Stimulated activated CD8-positive, alpha-beta memory T cell treated with anti-CD3 and anti-CD28 coated beads, Interleukin-12 subunit alpha, Interleukin-12 subunit beta, amount 100 ng/mL, for 4 hours (primary cell): ENCODE measurements around the gene SPTB.

Source experiments
- DNase-seq: peaks from one replicate; pipeline ENCODE4 v3.0.0-alpha.2; 2020; ENCODE audit warnings: low read depth

Gene SPTB

DNA sequence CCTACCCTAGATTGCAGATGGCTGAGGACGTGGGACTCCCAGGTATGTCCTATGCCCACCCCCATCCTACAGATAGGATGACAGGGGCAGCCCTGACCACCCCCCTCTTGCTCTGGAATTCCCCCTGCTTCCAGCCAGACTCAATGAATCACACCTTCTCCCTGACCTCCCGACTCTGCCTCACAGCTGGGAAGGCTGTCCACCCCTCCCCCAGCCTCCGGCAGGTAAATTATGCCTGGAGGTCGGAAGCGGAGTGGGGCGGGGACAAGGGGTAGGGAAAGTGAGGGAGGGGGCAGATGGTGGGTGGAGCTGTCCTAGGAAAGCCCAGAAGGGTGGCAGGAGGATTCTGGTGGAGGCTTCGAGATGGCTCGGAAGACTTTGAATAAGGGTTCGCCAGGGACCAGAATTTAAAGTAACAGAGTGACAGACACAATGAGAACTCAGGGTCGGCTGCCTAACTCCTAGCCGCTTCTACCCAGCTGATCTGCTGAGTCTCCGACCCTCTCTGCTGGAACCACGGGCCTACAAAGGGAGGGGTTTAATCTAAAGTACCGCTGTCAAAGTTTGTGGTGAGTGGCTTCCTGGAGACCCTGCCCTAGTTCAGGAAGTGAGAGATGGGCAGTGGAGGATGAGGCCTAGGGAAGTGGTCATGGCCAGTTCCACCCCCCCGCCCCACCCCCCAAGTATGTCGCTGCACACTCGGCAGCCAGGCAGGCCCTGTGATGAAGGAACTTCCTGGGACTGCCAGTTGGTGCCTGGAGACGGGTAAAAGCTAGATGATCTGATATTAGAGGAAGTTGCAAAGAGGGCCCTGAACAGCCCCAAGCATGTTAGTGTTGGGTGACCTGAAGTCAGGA is 171.3 kb downstream of the SPTB start:
- no peak for DNase-seq

DNA sequence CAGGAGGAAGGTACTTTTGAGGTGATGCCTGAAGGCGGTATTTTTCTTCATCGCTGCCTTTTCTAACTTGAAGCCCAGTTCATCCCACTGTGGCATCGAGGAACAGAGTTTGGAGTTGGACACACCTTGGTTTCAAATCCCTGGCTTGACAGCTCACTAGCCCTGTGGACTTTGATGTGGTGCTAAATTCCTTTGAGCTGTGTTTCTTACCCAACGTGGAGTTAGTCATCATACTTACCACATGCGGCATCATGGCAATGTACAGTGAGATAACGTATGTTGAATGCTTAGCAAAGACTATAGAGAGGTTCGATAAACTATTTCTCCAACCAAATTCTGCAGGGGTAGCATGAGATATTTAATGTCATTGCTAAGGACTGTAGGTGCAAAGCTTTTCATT is 172.0 kb downstream of the SPTB start:
- DNase-seq = no peak

DNA sequence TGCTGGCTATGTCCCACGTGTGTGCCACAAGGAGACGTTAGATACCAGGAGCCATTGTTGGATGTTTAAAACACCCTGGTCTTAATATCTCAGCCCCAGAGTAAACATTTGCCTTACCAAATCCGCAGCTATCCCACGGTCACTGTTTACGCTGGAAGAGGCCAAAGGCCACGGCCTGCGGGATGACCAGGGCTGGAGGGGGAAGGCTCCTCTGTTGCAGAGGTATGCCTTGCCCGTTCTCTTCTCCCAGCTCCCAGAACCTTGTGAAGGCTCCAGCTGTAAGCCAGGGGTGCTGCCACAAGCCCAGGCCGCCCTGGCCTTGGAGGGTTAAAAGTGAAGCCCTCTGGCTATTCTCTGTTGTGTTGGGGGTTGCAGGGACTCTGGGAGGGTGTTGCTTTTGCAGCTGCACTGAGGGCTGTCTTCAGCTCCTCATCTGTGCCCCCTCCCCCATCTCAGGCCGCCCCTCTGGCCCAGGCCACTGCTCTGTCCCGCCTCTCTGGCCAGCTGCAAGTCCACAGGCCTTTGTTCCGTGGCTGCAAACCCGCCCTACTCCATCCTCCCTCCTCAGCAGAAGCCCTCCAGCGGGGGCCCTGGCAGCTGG is 173.0 kb downstream of the SPTB start:
- no peak for DNase-seq

DNA sequence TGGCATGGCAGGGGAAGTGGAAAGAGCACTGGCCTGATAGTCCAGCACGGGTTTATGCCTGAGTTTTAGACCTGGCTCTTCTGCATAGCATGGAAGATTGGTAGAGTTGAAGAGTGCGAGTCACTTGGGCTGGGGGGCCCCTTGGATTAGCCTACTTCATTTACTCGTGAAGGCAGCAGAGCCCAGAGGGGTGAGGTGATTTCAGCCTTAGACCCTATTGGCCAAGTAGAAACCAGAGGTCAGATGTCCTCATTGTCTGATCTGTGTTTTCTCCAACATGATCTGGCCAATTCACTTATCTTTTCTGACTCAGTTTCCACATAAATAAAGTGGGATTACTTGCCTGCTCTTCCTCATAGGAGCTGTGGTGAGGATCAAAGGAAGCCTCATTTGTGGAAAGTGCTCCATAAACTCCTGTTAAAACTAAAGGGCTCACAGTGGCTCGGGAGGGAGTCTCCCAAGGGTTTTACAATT is 173.6 kb downstream of the SPTB start:
- no peak for DNase-seq

DNA sequence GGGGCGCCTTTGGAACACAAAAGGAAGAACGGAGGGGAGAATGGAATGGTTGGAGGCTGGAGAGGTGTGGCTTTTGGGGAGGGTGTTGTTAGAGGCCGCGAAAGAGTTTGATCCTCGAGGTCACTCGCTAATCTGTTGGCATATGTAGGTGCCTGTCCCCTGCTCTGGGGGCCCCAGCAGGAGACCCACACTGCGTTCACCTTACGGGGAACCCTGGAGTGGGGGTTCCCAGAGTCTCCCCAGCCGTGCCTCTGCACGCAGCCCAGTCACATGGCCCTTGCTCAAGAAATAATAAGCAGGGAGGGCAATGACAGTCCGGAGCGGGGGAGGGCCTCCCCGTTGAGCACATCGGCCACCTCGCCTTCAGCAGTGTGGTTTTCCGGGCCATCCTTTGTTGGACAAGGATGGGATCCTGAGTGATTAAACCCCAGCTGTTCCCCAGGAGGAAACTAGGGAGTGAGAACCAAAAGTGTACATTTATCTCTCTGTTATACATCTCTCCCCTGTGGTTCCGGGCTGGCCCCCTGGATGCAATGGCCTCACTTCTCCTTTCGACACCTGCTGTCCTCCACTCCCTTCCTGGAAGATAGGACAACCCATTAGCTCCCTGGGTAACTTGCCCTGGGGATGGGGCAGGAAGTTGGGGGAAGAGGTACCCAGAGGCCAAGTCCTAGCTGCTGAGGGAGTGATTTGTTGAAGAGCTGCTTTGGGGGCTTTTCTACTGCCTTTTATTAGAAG is 174.2 kb downstream of the SPTB start:
- DNase-seq = no peak

DNA sequence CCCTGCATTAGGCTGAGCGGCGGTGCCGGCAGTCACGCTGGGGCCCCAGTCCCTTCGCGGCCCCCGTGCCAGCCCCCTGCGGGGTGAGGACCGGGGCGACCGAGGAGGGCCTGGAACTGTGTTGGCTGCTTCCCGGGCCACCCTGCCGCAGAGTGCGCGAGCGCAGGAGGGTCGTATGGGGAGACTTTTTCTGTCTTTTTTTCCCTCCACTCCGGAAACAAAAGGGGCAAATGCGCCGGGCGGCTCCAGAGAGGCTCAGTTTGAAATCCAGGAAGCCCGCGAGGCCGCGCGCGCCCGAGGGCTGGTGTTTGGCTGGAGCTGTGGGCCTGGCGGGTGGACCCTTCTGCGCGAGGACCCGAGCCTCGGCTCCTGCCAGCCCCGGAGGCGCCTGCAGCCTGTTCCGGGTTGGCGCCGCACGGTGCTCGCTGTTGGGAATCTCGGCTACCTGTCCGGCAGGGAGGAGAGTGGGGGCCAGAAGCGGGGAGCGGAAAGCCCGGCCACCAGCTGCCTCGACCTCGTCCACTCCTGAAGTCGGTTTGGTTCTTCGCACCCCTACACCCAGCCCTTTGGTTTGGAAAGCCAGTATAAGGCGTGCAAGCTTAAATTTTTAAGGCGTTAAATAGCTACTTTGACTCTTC is 174.8 kb downstream of the SPTB start:
- DNase-seq = no peak

DNA sequence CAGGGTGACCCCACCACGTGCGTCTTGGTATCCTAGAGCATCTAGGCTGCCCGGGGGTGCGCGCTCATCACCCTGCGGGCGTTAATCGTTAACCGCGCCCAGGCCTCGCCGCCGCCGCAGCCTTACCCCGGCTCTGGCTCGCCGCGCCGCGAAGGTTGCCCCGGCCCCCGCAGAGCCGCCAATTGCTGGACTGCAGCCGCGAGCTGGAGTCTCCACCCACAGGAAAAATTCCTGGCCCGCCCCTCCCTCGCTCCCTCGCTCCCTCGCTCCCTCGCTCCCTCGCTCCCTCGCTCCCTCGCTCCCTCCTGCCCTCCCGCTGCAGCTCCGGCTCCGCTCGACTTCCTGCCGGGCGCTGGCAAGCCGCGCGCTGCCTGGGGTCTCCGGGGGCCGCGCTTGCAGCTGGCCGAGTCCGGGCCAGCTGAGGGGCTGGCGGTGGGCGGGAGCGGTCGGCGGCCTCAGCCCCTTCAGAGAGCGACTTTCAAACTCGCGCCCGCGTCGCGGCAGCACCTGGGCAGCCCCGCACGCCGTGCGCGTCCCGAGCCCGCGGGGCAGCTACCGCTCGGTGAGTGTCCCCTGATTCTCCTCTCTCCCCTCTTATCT is 175.5 kb downstream of the SPTB start, which contains the start of gene PLEKHG3:
Gene PLEKHG3, plus strand, starts transcription at position 282 of the 600 bp plus-strand sequence. CDS start 23,208 bp downstream, outside the sequence.
- DNase-seq = no peak

DNA sequence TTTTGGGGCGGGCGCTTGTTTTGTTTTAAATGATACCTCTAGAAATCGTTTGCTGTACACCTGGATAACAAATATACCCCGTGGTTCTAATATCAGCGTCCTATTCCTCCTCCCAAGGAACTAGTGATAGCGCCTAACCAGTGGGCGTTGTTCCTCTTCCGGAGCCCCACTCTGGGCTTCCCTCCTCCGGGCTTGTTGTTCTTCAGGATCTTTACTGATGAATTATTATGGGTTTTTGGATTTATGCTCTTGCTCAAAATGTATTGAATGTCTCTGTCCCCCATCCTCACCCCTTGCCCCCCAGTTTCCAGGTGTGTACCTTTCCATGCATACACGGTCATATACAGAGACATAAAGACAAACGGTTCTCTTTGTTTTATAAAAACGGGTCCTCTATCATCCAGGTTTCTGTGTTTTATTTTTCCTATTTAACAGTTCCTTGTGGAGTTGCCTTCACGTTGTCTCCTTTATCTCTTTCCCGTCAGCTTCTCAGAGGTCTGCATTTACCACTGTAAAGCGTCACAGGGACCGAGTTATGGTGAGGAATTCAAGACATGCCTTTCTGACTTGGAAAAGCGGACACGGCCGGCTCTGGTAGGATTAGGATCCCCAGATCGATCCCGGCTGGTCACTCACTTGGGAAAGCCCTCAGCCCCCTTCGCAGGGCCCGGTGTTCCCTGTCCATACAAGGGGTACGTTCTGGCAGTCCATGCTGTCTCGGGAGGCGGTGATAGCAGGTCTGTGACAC is 176.1 kb downstream of the SPTB start:
- DNase-seq = no peak

DNA sequence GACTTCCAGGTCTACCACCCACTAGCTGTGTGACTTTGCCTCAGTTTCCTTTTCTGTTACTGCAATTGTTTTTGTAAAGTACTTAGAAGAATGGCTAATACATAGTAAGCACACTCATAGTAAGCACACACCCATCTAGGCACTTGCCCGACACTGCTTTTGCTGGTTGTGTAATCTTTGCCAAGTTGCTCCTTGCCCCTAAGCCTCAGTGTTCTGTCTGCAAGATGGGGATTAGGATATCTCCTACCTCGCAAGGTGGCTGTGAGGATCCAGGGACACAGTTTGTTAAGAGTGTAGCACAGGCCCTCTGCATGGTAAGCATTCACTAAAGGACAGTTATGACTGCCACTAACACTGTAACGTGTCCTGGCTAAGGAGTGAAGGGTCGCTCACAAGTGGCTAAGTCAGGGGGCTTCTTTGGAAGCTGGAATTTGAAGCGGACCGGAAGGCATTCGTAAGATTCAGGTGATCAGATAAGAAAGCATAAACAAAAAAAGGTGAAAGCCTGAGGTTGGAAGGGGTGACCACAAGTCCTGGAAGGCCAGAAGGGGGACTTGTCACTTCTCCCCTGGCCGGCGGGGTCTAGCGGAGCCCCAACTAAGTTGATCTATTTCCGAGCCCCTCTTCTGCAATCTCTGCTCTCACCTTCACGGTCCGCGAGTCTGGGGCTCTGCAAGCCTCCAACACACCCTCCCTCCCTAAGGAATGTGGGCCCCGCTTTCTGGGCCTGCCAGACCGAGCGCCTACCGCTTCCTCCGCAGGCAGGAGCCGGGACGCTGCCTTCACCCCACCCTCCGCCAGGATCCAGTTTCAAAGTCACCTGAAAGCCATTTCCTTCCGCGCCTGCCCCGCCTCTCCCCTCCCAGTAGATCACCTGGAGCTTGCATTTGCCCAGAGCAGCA is 177.0 kb downstream of the SPTB start:
- no peak for DNase-seq

DNA sequence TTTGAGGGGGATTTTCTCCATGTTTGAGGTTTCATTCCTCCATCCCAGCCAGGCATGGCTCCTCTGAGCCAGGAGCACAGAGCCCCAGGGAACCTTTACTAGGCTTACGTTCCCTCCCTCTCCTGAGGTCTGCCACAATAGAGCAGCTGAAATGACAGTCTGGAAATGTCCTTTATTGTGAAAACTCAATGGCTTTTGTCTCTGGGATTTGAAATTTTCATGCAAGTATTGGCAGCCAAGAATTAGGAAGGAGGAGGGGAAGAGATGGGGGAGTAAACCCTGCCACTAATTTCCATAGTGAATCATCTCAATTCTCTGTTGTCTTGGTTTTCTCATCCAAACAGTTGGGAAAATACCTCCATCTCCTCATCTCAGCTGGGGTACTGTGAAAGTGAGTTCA is 178.0 kb downstream of the SPTB start:
- DNase-seq = no peak

DNA sequence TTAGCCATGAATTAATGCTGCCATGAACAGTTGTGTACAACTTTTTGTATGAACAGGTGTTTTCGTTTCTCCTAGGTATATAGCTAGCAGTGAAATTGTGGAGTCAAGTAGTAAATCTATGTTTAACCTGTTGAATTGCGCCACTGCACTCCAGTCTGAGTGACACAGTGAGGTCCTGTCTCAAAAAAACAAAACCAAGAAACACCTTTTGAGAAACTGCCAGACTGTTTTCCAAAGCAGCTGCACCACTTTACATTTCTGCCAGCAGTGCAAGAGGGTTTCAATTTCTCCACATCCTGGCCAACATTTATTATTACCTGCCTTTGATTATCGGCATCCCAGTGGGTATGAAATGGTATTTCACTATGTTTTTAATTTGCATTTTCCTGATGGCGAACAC is 178.8 kb downstream of the SPTB start:
- no peak for DNase-seq

DNA sequence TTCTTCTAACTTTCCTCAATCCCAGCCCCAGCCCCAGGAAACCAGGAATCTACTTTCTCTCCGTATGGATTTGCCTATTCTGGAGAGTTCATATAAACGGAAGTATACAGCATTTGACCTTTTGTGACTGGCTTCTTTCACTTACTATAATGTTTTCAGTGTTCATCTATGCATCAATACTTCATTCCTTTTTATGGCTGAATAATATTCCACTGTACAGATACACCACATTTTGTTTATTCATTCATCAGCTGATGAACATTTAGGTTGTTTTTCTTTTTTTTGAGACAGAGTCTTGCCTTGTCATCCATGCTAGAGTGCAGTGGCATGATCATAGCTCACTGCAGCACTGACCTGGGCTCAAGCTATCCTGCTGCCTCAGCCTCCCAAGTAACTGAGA is 179.4 kb downstream of the SPTB start:
- DNase-seq = no peak

DNA sequence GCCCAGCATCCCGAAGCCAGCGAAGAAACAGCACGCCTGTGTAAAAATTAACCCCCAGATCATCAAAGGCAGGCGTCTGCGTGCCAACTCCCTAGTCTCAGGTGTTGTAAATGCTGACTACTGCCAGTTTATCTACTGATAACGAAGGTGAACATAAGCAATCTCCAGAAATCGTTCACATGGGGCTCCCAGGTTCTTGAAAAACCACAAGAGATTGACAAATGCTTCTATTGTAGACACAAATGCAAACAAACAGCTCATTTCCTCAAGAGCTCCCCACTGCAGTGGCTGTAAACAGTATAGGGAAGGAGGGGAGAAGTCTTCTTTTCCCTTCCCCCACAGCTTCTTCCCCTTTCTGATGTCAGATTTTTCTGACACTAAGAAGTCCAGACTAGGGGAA is 180.8 kb downstream of the SPTB start:
- DNase-seq = no peak

DNA sequence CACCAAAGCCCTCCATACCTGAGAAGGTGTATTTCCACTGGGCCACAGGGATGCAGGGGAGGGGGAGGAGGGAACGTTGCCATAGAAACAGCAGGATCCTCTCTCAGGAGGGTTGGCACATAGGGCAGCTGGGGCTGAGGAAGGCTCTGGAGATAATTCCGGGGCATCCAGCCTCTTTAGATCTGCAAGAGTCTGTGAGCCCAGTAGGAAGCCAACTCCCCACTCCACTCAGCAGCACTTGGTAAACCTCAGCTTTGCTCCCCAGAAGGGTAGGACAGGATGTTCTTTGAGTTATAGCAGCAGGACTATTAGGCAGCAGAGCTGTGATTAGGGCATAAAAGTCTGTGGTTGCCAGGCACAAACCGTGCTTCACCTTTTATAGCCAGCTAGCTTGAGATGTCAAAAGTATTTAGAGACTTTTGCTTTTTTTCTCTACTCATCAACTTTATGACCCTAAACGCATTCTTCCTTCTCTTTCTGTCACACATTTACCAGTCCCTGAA is 183.3 kb downstream of the SPTB start:
- no peak for DNase-seq
